Right hindlimb (tissue), 1 donor: Measurements from ENCODE around the gene SRRM2.

ENCODE experiments used
- DNase-seq: peaks from one replicate; pipeline ENCODE4 v3.0.0-alpha.2; 2018

The SRRM2 gene

GRCh38 chr16:2778630-2778958 lies 26.2 kb downstream of the SRRM2 start:
- peak; percentile 2 for DNase-seq

GRCh38 chr16:2779151-2779920 lies 26.9 kb downstream of the SRRM2 start:
- no peak for DNase-seq

GRCh38 chr16:2779978-2780898 lies 27.8 kb downstream of the SRRM2 start:
- peak; percentile 6 for DNase-seq

- DNase-seq, result peak; percentile 18
These were observed 30.3 kb downstream of the SRRM2 start for GRCh38 chr16:2782583-2783351.

GRCh38 chr16:2783581-2784357 lies 31.3 kb downstream of the SRRM2 start:
- peak; percentile 11 for DNase-seq

GRCh38 chr16:2784358-2785100 lies 32.1 kb downstream of the SRRM2 start:
- peak; percentile 13 for DNase-seq

- DNase-seq, result peak; percentile 11
These were observed 32.9 kb downstream of the SRRM2 start for GRCh38 chr16:2785101-2785991.

GRCh38 chr16:2786061-2786825 lies 33.8 kb downstream of the SRRM2 start:
- peak; percentile 10 for DNase-seq

- no peak for DNase-seq
These were observed 34.4 kb downstream of the SRRM2 start for GRCh38 chr16:2786826-2787151.

- DNase-seq, result peak; percentile 17
These were observed 35.0 kb downstream of the SRRM2 start, which contains the start of gene PRSS33 for GRCh38 chr16:2787406-2787805. Gene PRSS33, minus strand, starts transcription at chr16:2787560. Its CDS starts 1,013 bp downstream, at chr16:2786547.

GRCh38 chr16:2787961-2788360 lies 35.5 kb downstream of the SRRM2 start:
- no peak for DNase-seq

- peak; percentile 5 for DNase-seq
These were observed 38.2 kb downstream of the SRRM2 start for GRCh38 chr16:2790631-2791030.

GRCh38 chr16:2791174-2791573 lies 38.7 kb downstream of the SRRM2 start:
- DNase-seq, result peak; percentile 17

- no peak for DNase-seq
These were observed 40.5 kb downstream of the SRRM2 start for GRCh38 chr16:2792940-2793339.

- peak; percentile 2 for DNase-seq
These were observed 43.1 kb downstream of the SRRM2 start for GRCh38 chr16:2795395-2796143.

- DNase-seq, result peak; percentile 13
These were observed 46.3 kb downstream of the SRRM2 start for GRCh38 chr16:2798723-2799204.

- DNase-seq, result peak; percentile 7
These were observed 46.9 kb downstream of the SRRM2 start for GRCh38 chr16:2799205-2799858.

GRCh38 chr16:2799859-2800226 lies 47.4 kb downstream of the SRRM2 start:
- DNase-seq, result no peak
